ENCODE results near the gene ATXN1. TPM values are rescaled to one million over a fixed set of nuclear protein-coding genes. Genes with fewer than 3 reads are reported as not detected.

ATXN1 gene
- total RNA-seq, 1 experiment from 2014 or later: 19.7 TPM

DNA sequence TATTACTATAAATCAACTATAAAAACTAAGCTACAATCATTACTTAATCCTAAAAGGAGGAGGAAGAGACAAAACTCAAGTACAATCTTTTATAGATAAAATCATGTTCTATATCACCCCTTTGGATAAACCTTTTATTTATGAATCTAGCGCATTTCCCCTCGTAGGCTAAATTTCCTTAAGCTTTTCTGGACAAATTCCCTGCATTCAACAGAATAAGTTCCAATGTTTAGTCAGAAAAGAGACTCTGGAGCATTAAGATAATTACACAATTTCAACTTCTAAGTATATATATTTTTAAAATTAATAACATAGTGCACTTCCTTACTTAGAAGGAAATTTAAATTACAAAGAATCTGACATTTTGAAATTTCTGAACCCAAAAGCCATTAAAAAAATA, 37.9 kb downstream of the ATXN1 start:
- intact Hi-C loops (cut with micrococcal nuclease; ENCODE audit: unreplicated experiment): no loop called here

DNA sequence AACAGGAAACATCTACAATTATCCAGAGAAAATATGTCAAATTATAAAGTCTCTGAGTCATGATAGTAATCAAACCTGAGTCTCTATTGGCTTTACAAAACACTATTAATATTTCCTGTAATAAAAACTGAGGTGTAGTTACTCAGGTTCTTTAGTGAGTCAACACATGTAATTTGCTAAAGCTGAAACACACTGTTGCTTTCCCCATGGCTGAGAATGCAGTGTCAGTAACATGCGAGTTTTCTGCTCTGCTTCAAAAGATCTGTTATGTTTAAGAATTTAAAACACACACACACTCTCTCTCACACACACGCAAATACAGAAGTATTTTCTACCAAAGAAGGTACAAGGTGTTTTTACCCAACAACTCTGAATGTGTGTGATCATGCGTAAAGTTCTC, 38.6 kb downstream of the ATXN1 start:
- CTCF ChIA-PET: interaction anchor here (1.5 kb wide), 1 partner anchor 10 kb away, joined by 5 read pairs; no protein-coding TSS in a partner anchor
- no peaks in the 10 kb centered on the region for H3K9me3 Mint-ChIP-seq (ENCODE audit: low read depth, unreplicated experiment)
- intact Hi-C loops (cut with micrococcal nuclease; ENCODE audit: unreplicated experiment): no loop called here
- no peaks in the 10 kb centered on the region for H3K27me3 Mint-ChIP-seq (ENCODE audit: unreplicated experiment)
- no peak for DNase-seq
- BruUV-seq (replicated peaks): no TSS peak
- no peak overlapping the region for H3K27ac Mint-ChIP-seq (ENCODE audit: unreplicated experiment)
- no peaks in the 10 kb centered on the region for H3K36me3 Mint-ChIP-seq (ENCODE audit: insufficient read depth, unreplicated experiment)
- no peak overlapping the region for H3K4me3 Mint-ChIP-seq (ENCODE audit: low read depth, unreplicated experiment)
- TF ChIP-seq, protein P1, sequence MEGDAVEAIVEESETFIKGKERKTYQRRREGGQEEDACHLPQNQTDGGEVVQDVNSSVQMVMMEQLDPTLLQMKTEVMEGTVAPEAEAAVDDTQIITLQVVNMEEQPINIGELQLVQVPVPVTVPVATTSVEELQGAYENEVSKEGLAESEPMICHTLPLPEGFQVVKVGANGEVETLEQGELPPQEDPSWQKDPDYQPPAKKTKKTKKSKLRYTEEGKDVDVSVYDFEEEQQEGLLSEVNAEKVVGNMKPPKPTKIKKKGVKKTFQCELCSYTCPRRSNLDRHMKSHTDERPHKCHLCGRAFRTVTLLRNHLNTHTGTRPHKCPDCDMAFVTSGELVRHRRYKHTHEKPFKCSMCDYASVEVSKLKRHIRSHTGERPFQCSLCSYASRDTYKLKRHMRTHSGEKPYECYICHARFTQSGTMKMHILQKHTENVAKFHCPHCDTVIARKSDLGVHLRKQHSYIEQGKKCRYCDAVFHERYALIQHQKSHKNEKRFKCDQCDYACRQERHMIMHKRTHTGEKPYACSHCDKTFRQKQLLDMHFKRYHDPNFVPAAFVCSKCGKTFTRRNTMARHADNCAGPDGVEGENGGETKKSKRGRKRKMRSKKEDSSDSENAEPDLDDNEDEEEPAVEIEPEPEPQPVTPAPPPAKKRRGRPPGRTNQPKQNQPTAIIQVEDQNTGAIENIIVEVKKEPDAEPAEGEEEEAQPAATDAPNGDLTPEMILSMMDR (IDR thresholded peaks at IDR 0.05; ENCODE audit: unreplicated experiment): no peak
- H3K4me1 Mint-ChIP-seq (ENCODE audit: low read depth, unreplicated experiment): peaks cover 23% of the 10 kb centered on the region

More for the DNA sequence above, 37.9 kb downstream of the ATXN1 start:
- Mint-ChIP-seq H3K36me3 (ENCODE audit: insufficient read depth, unreplicated experiment) (no peaks in the 10 kb centered on the region), H3K4me1 (ENCODE audit: low read depth, unreplicated experiment) (peaks cover 23% of the 10 kb centered on the region), H3K27me3 (ENCODE audit: unreplicated experiment) (no peaks in the 10 kb centered on the region), H3K27ac (ENCODE audit: unreplicated experiment) (no peak overlapping the region), H3K9me3 (ENCODE audit: low read depth, unreplicated experiment) (no peaks in the 10 kb centered on the region), H3K4me3 (ENCODE audit: low read depth, unreplicated experiment) (no peak overlapping the region)
- CTCF ChIA-PET: interaction anchor here (0.6 to 1.5 kb wide), 3 partner anchors 10 to 587 kb away, joined by 4 to 5 read pairs (median 4); no protein-coding TSS in a partner anchor
- DNase-seq: no peak
- TF ChIP-seq, protein P1 (IDR thresholded peaks at IDR 0.05; ENCODE audit: unreplicated experiment): no peak
- BruUV-seq (replicated peaks): no TSS peak

- Mint-ChIP-seq H3K9me3 (ENCODE audit: low read depth, unreplicated experiment) (no peaks in the 10 kb centered on the region), H3K4me3 (ENCODE audit: low read depth, unreplicated experiment) (no peak overlapping the region), H3K4me1 (ENCODE audit: low read depth, unreplicated experiment) (peaks cover 23% of the 10 kb centered on the region), H3K27ac (ENCODE audit: unreplicated experiment) (no peak overlapping the region), H3K27me3 (ENCODE audit: unreplicated experiment) (no peaks in the 10 kb centered on the region), H3K36me3 (ENCODE audit: insufficient read depth, unreplicated experiment) (no peaks in the 10 kb centered on the region)
- no TSS peak for BruUV-seq (replicated peaks)
- CTCF ChIA-PET: interaction anchor here (0.6 kb wide), 1 partner anchor 960 kb away, joined by 5 read pairs; no protein-coding TSS in a partner anchor
- TF ChIP-seq, protein P1 (IDR thresholded peaks at IDR 0.05; ENCODE audit: unreplicated experiment): no peak
- intact Hi-C loops (cut with micrococcal nuclease; ENCODE audit: unreplicated experiment): no loop called here
- DNase-seq: no peak
These were observed 39.3 kb downstream of the ATXN1 start for GRCh38 chr6:16721977-16722376.

DNA sequence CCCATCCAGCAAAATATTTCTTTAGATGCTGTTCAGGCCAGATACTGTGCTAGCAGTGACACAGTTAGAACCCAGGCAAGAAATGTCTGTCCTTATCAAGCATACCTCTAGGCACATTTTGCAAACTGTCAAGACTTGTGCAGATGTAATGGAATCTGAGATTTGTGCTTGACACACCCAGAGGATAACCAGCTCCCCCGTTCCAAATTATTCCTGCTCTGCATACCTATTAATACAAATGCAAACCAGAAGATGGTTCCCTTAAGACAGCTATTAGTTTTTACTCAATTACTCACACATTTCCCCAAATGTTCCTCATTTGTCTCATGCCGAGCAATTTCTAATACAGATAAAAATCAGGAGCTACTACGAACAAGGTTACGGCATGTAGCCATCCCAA, 40.4 kb downstream of the ATXN1 start:
- intact Hi-C loops (cut with micrococcal nuclease; ENCODE audit: unreplicated experiment): no loop called here
- BruUV-seq (replicated peaks): no TSS peak
- CTCF ChIA-PET: interaction anchor here (0.7 kb wide), 1 partner anchor 40 kb away, joined by 3 read pairs; the partner anchor contains the start of gene ATXN1
- H3K27me3 Mint-ChIP-seq (ENCODE audit: unreplicated experiment): no peaks in the 10 kb centered on the region
- no peaks in the 10 kb centered on the region for H3K36me3 Mint-ChIP-seq (ENCODE audit: insufficient read depth, unreplicated experiment)
- H3K4me3 Mint-ChIP-seq (ENCODE audit: low read depth, unreplicated experiment): no peak overlapping the region
- peaks cover 17% of the 10 kb centered on the region for H3K4me1 Mint-ChIP-seq (ENCODE audit: low read depth, unreplicated experiment)
- TF ChIP-seq, protein P1 (IDR thresholded peaks at IDR 0.05; ENCODE audit: unreplicated experiment): no peak
- DNase-seq: no peak
- H3K9me3 Mint-ChIP-seq (ENCODE audit: low read depth, unreplicated experiment): no peaks in the 10 kb centered on the region
- no peak overlapping the region for H3K27ac Mint-ChIP-seq (ENCODE audit: unreplicated experiment)

All from Calu3 (cell line).